Testis (tissue), 3 donors: ENCODE measurements around the gene CALR. TPM values are rescaled to one million over a fixed set of nuclear protein-coding genes. Genes with fewer than 3 reads are reported as not detected.
"Not testable (repeated sequence)": the region's sequence is repeated elsewhere in the genome, so short reads cannot be mapped to it uniquely, and the experiment has no call there.

ENCODE experiments used
- DNase-seq: peaks from one replicate; pipeline ENCODE4 v3.0.0-alpha.2; 2019
- H3K27ac ChIP-seq, 2 donors: fragments of 200-600 bp; sonication (generic); one replicate each; pipeline ENCODE4 v1.5.1; 2019
- H3K27me3 ChIP-seq: fragments of 200-600 bp; sonication (generic); one replicate; pipeline ENCODE4 v1.5.1; 2019
- H3K36me3 ChIP-seq: fragments of 200-600 bp; sonication (generic); one replicate; pipeline ENCODE4 v1.5.1; 2017; ENCODE audit warnings: low read depth; ENCODE audit errors: missing control alignments
- H3K4me1 ChIP-seq: fragments of 200-600 bp; sonication (generic); one replicate; pipeline ENCODE4 v1.5.1; 2019
- H3K4me3 ChIP-seq, 2 donors: fragments of 200-600 bp; sonication (generic); one replicate each; pipeline ENCODE4 v1.5.1; 2017 to 2019
- H3K9me3 ChIP-seq: fragments of 200-600 bp; sonication (generic); one replicate; pipeline ENCODE4 v1.5.1; 2017
- POLR2A ChIP-seq: fragments of 450-650 bp; IDR thresholded peaks from one replicate; pipeline ENCODE4 v1.6.1; 2017; ENCODE audit warnings: antibody characterized with exemption, mild to moderate bottlenecking, moderate library complexity
- WGBS, 2 donors: methylation state at CpG; one replicate each; pipeline ENCODE4 v1.1.5; 2018; 5-methylcytosine and 5-hydroxymethylcytosine counted together
- intact Hi-C: fragments of 100-400 bp; cut with DNase I; formaldehyde crosslinking; loops from one replicate; pipeline ENCODE4 v1.15.1; 2023; ENCODE audit warnings: low total_unique reads
- polyA plus RNA-seq: library from polyadenylated mRNA; stranded (reverse); fragments of 350-450 nt; fragmentation: Illumina TruSeq; extraction: RNeasy Lipid Tissue Mini Kit (QIAGEN cat#74804); gene quantifications from one replicate; pipeline ENCODE4 v1.2.3, GENCODE V29; 2014; ENCODE audit warnings: low read depth, low replicate concordance; ENCODE audit not compliant: insufficient read depth
- total RNA-seq, 2 donors: library from RNA; depleted of rRNA; stranded (reverse); fragments of >200 nt; gene quantifications; one replicate each; pipeline ENCODE4 v1.2.3, GENCODE V29; 2016
- TF ChIP-seq, protein P1 (sequence below), 3 experiments: fragments of 450-650 bp in 2 of 3; fragments of 200-600 bp in 1 of 3; sonication (generic) in 1 of 3; IDR thresholded peaks; one replicate each; pipeline ENCODE4 v1.5.1; 2016 to 2019; ENCODE audit warnings: antibody characterized with exemption in 3 of 3, mild to moderate bottlenecking in 2 of 3, moderate library complexity in 1 of 3

CALR gene
- total and polyA plus RNA-seq, 3 donors from 2014 or later, result 389 to 538 (median 467) TPM

DNA sequence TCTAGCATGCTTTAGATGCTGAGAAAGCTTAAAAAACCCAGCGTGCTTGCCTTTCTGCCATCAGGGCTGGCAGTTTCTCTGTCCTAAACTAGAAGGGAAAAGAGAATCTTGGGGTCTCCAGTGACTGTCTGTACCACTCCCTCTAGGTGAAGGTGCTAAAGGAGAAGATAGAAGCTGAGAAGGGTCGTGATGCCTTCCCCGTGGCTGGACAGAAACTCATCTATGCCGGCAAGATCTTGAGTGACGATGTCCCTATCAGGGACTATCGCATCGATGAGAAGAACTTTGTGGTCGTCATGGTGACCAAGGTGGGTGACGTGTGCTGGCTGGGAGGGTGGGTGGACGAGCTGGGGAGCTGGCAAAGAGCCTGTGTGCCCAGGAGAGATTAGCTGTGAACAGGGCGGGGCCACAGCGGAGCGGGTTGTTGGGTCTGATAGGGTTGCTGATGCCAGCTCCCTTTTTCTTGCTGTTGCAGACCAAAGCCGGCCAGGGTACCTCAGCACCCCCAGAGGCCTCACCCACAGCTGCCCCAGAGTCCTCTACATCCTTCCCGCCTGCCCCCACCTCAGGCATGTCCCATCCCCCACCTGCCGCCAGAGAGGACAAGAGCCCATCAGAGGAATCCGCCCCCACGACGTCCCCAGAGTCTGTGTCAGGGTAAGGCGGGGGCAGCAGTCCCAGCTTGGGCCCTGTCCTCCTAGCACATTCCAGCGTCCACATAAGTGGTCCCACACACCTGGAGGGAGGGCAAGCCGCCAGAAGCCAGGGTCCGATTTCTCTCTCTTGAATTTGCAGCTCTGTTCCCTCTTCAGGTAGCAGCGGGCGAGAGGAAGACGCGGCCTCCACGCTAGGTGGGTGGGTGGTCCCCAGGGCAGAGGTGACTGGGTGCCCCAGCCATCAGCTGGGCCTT is 9.5 kb downstream of the CALR start:
- H3K27me3 ChIP-seq, result no peaks in the 10 kb centered on the region
- H3K9me3 ChIP-seq, result no peaks in the 10 kb centered on the region
- H3K36me3 ChIP-seq, result no peaks in the 10 kb centered on the region
- peaks cover 9% of the 10 kb centered on the region for H3K4me1 ChIP-seq
- no peak overlapping the region for H3K4me3 ChIP-seq
- 80 to 88% methylated on average over 15 to 26 of the region's 28 CpGs for WGBS, 2 donors
- H3K27ac ChIP-seq, result no peak overlapping the region
- no peak for TF ChIP-seq POLR2A
- TF ChIP-seq, protein P1, sequence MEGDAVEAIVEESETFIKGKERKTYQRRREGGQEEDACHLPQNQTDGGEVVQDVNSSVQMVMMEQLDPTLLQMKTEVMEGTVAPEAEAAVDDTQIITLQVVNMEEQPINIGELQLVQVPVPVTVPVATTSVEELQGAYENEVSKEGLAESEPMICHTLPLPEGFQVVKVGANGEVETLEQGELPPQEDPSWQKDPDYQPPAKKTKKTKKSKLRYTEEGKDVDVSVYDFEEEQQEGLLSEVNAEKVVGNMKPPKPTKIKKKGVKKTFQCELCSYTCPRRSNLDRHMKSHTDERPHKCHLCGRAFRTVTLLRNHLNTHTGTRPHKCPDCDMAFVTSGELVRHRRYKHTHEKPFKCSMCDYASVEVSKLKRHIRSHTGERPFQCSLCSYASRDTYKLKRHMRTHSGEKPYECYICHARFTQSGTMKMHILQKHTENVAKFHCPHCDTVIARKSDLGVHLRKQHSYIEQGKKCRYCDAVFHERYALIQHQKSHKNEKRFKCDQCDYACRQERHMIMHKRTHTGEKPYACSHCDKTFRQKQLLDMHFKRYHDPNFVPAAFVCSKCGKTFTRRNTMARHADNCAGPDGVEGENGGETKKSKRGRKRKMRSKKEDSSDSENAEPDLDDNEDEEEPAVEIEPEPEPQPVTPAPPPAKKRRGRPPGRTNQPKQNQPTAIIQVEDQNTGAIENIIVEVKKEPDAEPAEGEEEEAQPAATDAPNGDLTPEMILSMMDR (IDR thresholded peaks at IDR 0.05), result no peak
- intact Hi-C loops, result no loop called here
- no peak for DNase-seq

DNA sequence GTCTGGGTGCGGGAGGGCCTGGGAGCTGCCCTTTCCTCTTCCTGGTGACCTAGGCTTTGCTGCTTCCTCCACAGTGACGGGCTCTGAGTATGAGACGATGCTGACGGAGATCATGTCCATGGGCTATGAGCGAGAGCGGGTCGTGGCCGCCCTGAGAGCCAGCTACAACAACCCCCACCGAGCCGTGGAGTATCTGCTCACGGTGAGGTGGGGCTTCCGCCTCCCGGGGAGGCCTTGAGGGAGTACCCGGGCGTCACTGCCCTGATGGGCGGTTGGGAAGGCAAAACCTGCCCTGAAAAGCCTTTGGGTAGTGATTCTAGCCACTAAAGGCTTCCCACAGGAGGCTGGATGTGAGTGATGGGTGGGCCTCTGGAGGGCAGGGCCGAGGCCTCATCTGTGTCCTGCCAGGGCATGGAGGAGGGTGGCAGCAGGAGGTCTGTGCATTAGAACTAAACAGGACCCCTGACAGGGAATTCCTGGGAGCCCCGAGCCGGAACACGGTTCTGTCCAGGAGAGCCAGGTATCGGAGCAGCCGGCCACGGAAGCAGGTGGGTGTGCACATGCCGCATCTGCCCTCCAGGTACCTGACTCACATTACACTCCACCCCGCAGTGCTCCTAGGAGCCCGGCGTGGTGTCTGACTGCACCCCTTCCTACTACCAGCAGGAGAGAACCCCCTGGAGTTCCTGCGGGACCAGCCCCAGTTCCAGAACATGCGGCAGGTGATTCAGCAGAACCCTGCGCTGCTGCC is 10.4 kb downstream of the CALR start:
- Histone ChIP-seq H3K4me1 (peaks cover 17% of the 10 kb centered on the region), H3K36me3 (no peaks in the 10 kb centered on the region)
- no peak for TF ChIP-seq POLR2A
- TF ChIP-seq, protein P1 (IDR thresholded peaks at IDR 0.05), result no peak

DNA sequence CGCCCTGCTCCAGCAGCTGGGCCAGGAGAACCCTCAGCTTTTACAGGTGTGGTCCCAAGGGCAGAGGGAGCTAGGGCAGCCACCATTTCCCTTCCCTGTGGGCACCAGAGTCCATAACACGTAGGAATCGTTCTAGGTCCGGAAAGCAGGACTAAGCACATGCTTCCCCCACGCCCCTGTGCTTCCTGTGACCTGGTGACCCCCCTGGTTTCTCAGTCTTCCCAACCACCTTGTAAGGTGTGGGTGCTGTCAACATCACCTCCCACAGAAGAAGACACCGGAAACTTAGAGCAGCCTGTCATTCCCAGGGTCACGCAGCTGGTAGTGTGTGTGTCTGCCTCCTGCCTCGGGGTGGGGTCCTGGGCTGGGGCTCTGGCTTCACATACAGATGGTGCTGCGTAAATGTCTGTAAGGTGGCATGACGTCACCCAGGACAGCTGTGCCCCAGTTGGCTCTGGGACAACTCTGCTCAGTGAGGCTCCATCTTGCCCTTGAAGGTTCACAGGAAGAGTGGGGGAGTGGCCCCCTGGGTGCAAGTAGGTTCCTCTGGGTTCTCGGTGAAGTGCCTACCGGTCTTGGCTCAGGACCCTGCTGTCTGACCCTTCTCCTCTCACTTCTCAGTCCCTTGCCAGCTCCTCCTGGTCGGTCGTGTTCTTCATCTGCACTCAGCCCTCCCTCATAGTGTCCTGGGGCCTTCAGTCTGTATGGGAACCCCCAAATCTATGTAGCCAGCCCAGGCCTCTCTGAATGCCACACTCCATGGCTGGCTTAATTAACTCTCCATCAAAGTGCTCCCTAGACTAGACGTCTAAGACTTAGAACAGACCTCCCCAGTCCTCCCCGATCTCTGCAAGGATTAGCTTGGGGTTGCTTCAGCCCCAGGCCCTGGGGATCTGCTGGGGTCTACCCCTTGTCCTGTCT is 11.2 kb downstream of the CALR start:
- Histone ChIP-seq H3K36me3 (no peaks in the 10 kb centered on the region), H3K27me3 (no peaks in the 10 kb centered on the region), H3K9me3 (no peaks in the 10 kb centered on the region), H3K4me1 (peaks cover 19% of the 10 kb centered on the region), H3K4me3 (no peak overlapping the region), H3K27ac (no peak overlapping the region)
- intact Hi-C loops, result no loop called here
- WGBS, 2 donors, result 65 to 77% methylated on average over 15 to 16 of the region's 16 CpGs
- TF ChIP-seq POLR2A, result no peak
- TF ChIP-seq, protein P1 (IDR thresholded peaks at IDR 0.05), result no peak
- no peak for DNase-seq

More for the DNA sequence above, 10.4 kb downstream of the CALR start:
- DNase-seq, result no peak
- no peaks in the 10 kb centered on the region for H3K27me3 ChIP-seq
- H3K27ac ChIP-seq, result no peak overlapping the region
- no peak overlapping the region for H3K4me3 ChIP-seq
- no peaks in the 10 kb centered on the region for H3K9me3 ChIP-seq
- WGBS, 2 donors, result 89 to 93% methylated on average over 18 to 26 of the region's 30 CpGs
- intact Hi-C loops, result no loop called here

DNA sequence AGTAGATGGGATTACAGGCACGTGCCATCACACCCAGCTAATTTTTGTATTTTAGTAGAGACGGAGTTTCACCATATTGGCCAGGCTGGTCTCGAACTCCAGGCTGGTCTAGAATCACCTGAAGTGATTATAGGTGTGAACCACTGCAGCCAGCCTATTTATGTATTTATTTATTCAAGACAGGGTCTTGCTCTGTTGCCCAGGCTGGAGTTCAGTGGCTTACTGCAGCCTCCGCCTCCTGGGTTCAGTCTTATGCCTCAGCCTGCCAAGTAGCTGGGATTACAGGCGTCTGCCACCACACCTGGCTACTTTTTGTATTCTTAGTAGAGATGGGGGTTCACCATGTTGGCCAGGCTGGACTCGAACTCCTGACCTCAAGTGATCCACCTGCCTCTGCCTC is 13.6 kb downstream of the CALR start:
- peaks cover 20% of the 10 kb centered on the region for H3K4me1 ChIP-seq
- H3K4me3 ChIP-seq, H3K27ac ChIP-seq, intact Hi-C loops, H3K9me3 ChIP-seq, DNase-seq, H3K36me3 ChIP-seq, H3K27me3 ChIP-seq: not testable (repeated sequence)
- 91 to 100% methylated on average over 5 to 6 of the region's 6 CpGs for WGBS, 2 donors
